ENCODE data around the gene HEXB. TPM values are rescaled to one million over a fixed set of nuclear protein-coding genes. Genes with fewer than 3 reads are reported as not detected.

HEXB gene
- total and polyA plus RNA-seq, 9 of the 15 experiments (the other 6 are each of a cell fraction or from before 2014, with no cell fraction given), result 22.9 to 158 (median 108) TPM

DNA sequence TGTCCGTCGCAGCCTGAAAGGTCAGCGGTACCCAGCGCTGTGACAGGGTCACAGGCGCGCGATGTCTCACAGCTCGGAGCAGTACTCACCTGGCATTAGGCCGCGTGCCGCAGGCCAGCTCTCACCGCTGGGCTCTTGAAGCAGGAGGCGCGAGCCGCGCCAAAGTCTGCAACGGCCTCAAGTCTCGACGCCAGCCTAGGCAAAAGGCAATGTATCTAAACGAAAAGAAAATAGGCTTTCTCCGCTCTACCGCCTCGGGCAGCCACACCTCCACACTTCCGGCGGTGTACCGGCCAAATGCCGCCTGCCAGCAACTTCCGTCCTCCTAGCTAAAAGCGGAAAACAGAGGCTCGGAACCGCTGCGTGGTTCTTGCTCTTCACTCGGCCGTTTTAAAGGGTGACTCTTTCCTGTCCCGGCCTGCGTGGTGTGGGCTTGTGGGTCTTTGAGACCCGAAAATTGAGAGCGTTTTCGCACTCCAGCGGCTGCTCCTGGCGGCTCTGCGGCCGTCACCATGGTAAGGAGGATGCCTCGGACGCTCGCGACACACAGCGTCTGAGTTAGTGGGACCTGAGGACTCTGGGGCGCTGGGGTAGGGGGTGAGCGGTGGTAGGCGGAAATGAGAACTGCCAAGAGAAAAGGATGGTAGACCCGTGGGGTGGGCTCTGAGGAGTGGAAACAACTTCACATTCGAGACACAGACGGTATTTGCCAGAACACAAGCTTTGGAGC, 82.0 kb downstream of the HEXB start, which contains the start of the genes GFM2 and NSA2 (continued):
- TF ChIP-seq, protein P1, sequence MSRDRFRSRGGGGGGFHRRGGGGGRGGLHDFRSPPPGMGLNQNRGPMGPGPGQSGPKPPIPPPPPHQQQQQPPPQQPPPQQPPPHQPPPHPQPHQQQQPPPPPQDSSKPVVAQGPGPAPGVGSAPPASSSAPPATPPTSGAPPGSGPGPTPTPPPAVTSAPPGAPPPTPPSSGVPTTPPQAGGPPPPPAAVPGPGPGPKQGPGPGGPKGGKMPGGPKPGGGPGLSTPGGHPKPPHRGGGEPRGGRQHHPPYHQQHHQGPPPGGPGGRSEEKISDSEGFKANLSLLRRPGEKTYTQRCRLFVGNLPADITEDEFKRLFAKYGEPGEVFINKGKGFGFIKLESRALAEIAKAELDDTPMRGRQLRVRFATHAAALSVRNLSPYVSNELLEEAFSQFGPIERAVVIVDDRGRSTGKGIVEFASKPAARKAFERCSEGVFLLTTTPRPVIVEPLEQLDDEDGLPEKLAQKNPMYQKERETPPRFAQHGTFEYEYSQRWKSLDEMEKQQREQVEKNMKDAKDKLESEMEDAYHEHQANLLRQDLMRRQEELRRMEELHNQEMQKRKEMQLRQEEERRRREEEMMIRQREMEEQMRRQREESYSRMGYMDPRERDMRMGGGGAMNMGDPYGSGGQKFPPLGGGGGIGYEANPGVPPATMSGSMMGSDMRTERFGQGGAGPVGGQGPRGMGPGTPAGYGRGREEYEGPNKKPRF (IDR thresholded peaks at IDR 0.05; ENCODE audit: low read depth, low read length), result no peak
- TF ChIP-seq TCF7L2 (IDR thresholded peaks at IDR 0.05; ENCODE audit: low read depth, low read length), result no peak
- TF ChIP-seq TBP (optimal IDR thresholded peaks at IDR 0.05; ENCODE audit: low read depth, low read length), result peak; percentile 82
- TF ChIP-seq ZNF561 (CRISPR knock-in tag; conservative IDR thresholded peaks at IDR 0.05), result no peak
- TF ChIP-seq HMG20A (CRISPR knock-in tag; conservative IDR thresholded peaks at IDR 0.05), result no peak
- TF ChIP-seq, protein P2, sequence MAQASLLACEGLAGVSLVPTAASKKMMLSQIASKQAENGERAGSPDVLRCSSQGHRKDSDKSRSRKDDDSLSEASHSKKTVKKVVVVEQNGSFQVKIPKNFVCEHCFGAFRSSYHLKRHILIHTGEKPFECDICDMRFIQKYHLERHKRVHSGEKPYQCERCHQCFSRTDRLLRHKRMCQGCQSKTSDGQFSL (CRISPR knock-in tag; IDR thresholded peaks at IDR 0.05), result peak; percentile 67; the same call in 1 of the 2 replicates
- TF ChIP-seq, protein P2 (tag; IDR thresholded peaks at IDR 0.05), result no peak
- TF ChIP-seq, protein P3, sequence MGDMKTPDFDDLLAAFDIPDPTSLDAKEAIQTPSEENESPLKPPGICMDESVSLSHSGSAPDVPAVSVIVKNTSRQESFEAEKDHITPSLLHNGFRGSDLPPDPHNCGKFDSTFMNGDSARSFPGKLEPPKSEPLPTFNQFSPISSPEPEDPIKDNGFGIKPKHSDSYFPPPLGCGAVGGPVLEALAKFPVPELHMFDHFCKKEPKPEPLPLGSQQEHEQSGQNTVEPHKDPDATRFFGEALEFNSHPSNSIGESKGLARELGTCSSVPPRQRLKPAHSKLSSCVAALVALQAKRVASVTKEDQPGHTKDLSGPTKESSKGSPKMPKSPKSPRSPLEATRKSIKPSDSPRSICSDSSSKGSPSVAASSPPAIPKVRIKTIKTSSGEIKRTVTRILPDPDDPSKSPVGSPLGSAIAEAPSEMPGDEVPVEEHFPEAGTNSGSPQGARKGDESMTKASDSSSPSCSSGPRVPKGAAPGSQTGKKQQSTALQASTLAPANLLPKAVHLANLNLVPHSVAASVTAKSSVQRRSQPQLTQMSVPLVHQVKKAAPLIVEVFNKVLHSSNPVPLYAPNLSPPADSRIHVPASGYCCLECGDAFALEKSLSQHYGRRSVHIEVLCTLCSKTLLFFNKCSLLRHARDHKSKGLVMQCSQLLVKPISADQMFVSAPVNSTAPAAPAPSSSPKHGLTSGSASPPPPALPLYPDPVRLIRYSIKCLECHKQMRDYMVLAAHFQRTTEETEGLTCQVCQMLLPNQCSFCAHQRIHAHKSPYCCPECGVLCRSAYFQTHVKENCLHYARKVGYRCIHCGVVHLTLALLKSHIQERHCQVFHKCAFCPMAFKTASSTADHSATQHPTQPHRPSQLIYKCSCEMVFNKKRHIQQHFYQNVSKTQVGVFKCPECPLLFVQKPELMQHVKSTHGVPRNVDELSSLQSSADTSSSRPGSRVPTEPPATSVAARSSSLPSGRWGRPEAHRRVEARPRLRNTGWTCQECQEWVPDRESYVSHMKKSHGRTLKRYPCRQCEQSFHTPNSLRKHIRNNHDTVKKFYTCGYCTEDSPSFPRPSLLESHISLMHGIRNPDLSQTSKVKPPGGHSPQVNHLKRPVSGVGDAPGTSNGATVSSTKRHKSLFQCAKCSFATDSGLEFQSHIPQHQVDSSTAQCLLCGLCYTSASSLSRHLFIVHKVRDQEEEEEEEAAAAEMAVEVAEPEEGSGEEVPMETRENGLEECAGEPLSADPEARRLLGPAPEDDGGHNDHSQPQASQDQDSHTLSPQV (IDR thresholded peaks at IDR 0.05), result no peak
- 0 out of 4 replicates have a peak, but pooled peaks of 1 of the 2 experiments have one; percentile 7 for TF ChIP-seq RAD21 (CRISPR knock-in tag; conservative IDR thresholded peaks at IDR 0.05 in 1 of 2, IDR thresholded peaks at IDR 0.05 in 1 of 2)
- TF ChIP-seq XRCC3 (IDR thresholded peaks at IDR 0.05), result no peak
- TF ChIP-seq TAF9B (IDR thresholded peaks at IDR 0.05; ENCODE audit: partially characterized antibody), result peak; percentile 71
- TF ChIP-seq HNRNPL (IDR thresholded peaks at IDR 0.05; ENCODE audit: low read depth, low read length), result no peak
- no peak for TF ChIP-seq ZC3H8 (IDR thresholded peaks at IDR 0.05)
- TF ChIP-seq ZNF3 (CRISPR knock-in tag; IDR thresholded peaks at IDR 0.05), result no peak
- 0 out of 2 replicates have a peak, but pooled peaks have one; percentile 66 for TF ChIP-seq THRAP3 (IDR thresholded peaks at IDR 0.05; ENCODE audit: borderline replicate concordance)
- TF ChIP-seq ELF1 (tag; IDR thresholded peaks at IDR 0.05), result peak; percentile 85
- TF ChIP-seq CCAR2 (IDR thresholded peaks at IDR 0.05; ENCODE audit: low read depth, low read length), result no peak
- TF ChIP-seq HNRNPH1 (optimal IDR thresholded peaks at IDR 0.05; ENCODE audit: low read depth, low read length), result no peak
- peak; percentile 61 for TF ChIP-seq MBD2 (IDR thresholded peaks at IDR 0.05; ENCODE audit: borderline replicate concordance, low read depth)
- TF ChIP-seq ZFP30 (CRISPR knock-in tag; IDR thresholded peaks at IDR 0.05; ENCODE audit: borderline replicate concordance), result no peak
- peak; percentile 85 for TF ChIP-seq HCFC1 (IDR thresholded peaks at IDR 0.05; ENCODE audit: low read depth, low read length)
- TF ChIP-seq ZBED1 (IDR thresholded peaks at IDR 0.05), result no peak
- no peak for TF ChIP-seq PHB (CRISPR knock-in tag; IDR thresholded peaks at IDR 0.05)
